K562 (cell line): ENCODE measurements around the gene RABGAP1L. TPM values are rescaled to one million over a fixed set of nuclear protein-coding genes. Genes with fewer than 3 reads are reported as not detected.

ENCODE experiments used
- ATAC-seq: fragments of 200-7000 bp; cut with Tn5 transposase; 3 replicates; pipeline ENCODE4 v1.9.1; 2020; ENCODE audit warnings: moderate library complexity
- BruUV-seq: library from RNA; stranded (reverse); fragments of 400-500 nt; replicated peaks from 2 replicates; lab custom pipeline; 2021; lab: Mats Ljungman, UMichigan
- CTCF ChIA-PET: fragments of 300-600 bp; formaldehyde crosslinking; extraction: SDS; loops from one replicate; lab custom pipeline; 2021; ENCODE audit warnings: low intra/inter-chr PET ratio; lab: Yijun Ruan, JAX
- POLR2A ChIA-PET: fragments of 300-600, 350-650 bp; sonication (Branson Sonifier 250); formaldehyde crosslinking; extraction: SDS; loops from one replicate; lab custom pipeline; 2021; ENCODE audit warnings: antibody characterized with exemption, inconsistent platforms; lab: Yijun Ruan, JAX
- DNase-seq, 4 experiments: peaks; one replicate each; pipeline versions ENCODE4 v3.0.0 to v3.0.0-alpha.2; 2011 to 2018; ENCODE audit warnings: low spot score in 3 of 4, mixed read lengths in 3 of 4; ENCODE audit errors: extremely low read depth in 1 of 4
- FAIRE-seq: peaks from 2 replicates; lab custom pipeline; 2011; peaks lifted over from hg19 to GRCh38; lab: Jason Lieb, UNC
- H2AFZ ChIP-seq: 2 replicates; pipeline ENCODE4 v1.6.0; 2011; ENCODE audit warnings: low read depth, low read length, control low read depth, inconsistent platforms
- H3K27ac ChIP-seq: fragments of 200-600 bp; 3 replicates; pipeline ENCODE4 v1.8.0; 2011; ENCODE audit warnings: low read depth, mild to moderate bottlenecking, control low read depth, inconsistent platforms, low read length, moderate library complexity, mixed read lengths; ENCODE audit errors: extremely low read depth
- H3K27me3 ChIP-seq, 2 experiments: fragments of 300-600 bp in 1 of 2; 2 replicates in 1 of 2; 3 replicates in 1 of 2; pipeline versions ENCODE4 v1.6.0 to v1.8.0; 2011; ENCODE audit warnings: inconsistent platforms in 2 of 2, low read length in 2 of 2, mild to moderate bottlenecking in 1 of 2, mixed read lengths in 1 of 2, moderate library complexity in 1 of 2; ENCODE audit not compliant: control insufficient read depth in 2 of 2, insufficient read depth in 2 of 2
- H3K36me3 ChIP-seq: fragments of 300-600 bp; 3 replicates; pipeline ENCODE4 v1.8.0; 2011; ENCODE audit warnings: mild to moderate bottlenecking, low read length, inconsistent platforms; ENCODE audit not compliant: control insufficient read depth, insufficient read depth
- H3K4me1 ChIP-seq, 2 experiments: fragments of 200-600 bp in 1 of 2; replicated peaks in 1 of 2; 2 replicates in 1 of 2; 3 replicates in 1 of 2; pipeline versions ENCODE4 v1.5.1 to v1.8.0; 2011; ENCODE audit warnings: inconsistent platforms in 2 of 2, low read length in 2 of 2, mild to moderate bottlenecking in 1 of 2, mixed read lengths in 1 of 2, moderate library complexity in 1 of 2; ENCODE audit not compliant: control insufficient read depth in 2 of 2, insufficient read depth in 2 of 2
- H3K4me2 ChIP-seq: 2 replicates; pipeline ENCODE4 v1.6.1; 2011; ENCODE audit warnings: low read length, control low read depth, inconsistent platforms, mixed read lengths; ENCODE audit not compliant: insufficient read depth
- H3K4me3 ChIP-seq: fragments of 200-600 bp; sonication (generic), shearing (Covaris generic); 2 replicates; pipeline ENCODE4 v1.5.1; 2016; ENCODE audit warnings: control low read depth, inconsistent platforms
- H3K79me2 ChIP-seq: fragments of 200-600 bp; 3 replicates; pipeline ENCODE4 v1.8.0; 2011; ENCODE audit warnings: low read length, inconsistent platforms; ENCODE audit not compliant: control insufficient read depth, insufficient read depth
- H3K9ac ChIP-seq, 2 experiments: 2 replicates each; pipeline versions ENCODE4 v1.6.0 to v1.6.1; 2011; ENCODE audit warnings: low read depth in 2 of 2, low read length in 2 of 2, control low read depth in 1 of 2, inconsistent platforms in 1 of 2, mild to moderate bottlenecking in 1 of 2, mixed read lengths in 1 of 2; ENCODE audit not compliant: insufficient read depth in 1 of 2
- H3K9me1 ChIP-seq: one replicate; pipeline ENCODE4 v1.6.0; 2011; ENCODE audit warnings: inconsistent platforms, mild to moderate bottlenecking, low read length, moderate library complexity; ENCODE audit not compliant: control insufficient read depth, insufficient read depth
- H3K9me3 ChIP-seq: replicated peaks from 2 replicates; pipeline ENCODE4 v1.5.1; 2011; ENCODE audit warnings: low read depth, low read length, inconsistent platforms; ENCODE audit not compliant: control insufficient read depth, insufficient read depth
- H4K20me1 ChIP-seq: replicated peaks from 2 replicates; pipeline ENCODE4 v1.6.1; 2011; ENCODE audit warnings: low read length, inconsistent platforms, mixed read lengths; ENCODE audit not compliant: control insufficient read depth, insufficient read depth
- CBFA2T3 ChIP-seq: fragments of 450-650 bp; IDR thresholded peaks from 2 replicates; pipeline ENCODE4 v1.6.1; 2017
- CHD4 ChIP-seq: fragments of 200-600 bp; sonication (generic); IDR thresholded peaks from 3 replicates; pipeline ENCODE4 v1.6.1; 2012; ENCODE audit warnings: low read depth, mild to moderate bottlenecking, mixed read lengths, low read length, inconsistent platforms; ENCODE audit not compliant: insufficient read depth, insufficient replicate concordance, poor library complexity, severe bottlenecking
- NCOA2 ChIP-seq, 2 experiments: fragments of 450-650 bp; IDR thresholded peaks; 2 replicates each; pipeline ENCODE4 v1.6.1; 2018; ENCODE audit warnings: mild to moderate bottlenecking in 2 of 2, moderate library complexity in 1 of 2; ENCODE audit not compliant: partially characterized antibody in 2 of 2
- SMAD3 ChIP-seq: fragments of 450-650 bp; formaldehyde crosslinking; conservative IDR thresholded peaks from 2 replicates; pipeline ENCODE4 v1.4.0; 2020; ENCODE audit warnings: mild to moderate bottlenecking
- SMARCA5 ChIP-seq: fragments of 450-650 bp; IDR thresholded peaks from 2 replicates; pipeline ENCODE4 v1.6.1; 2016
- TAL1 ChIP-seq: fragments of 450-650 bp; IDR thresholded peaks from 2 replicates; pipeline ENCODE4 v1.6.1; 2016; ENCODE audit warnings: mild to moderate bottlenecking
- TARDBP ChIP-seq: fragments of 450-650 bp; IDR thresholded peaks from 2 replicates; pipeline ENCODE4 v1.6.1; 2016
- ZNF316 ChIP-seq: fragments of 450-650 bp; IDR thresholded peaks from 2 replicates; pipeline ENCODE4 v1.6.1; 2016
- ZNF583 ChIP-seq: fragments of 250-450 bp; sonication (Bioruptor Pico); IDR thresholded peaks from 2 replicates; pipeline ENCODE4 v1.4.0; 2020
- ZNF778 ChIP-seq: fragments of 450-650 bp; formaldehyde crosslinking; IDR thresholded peaks from 2 replicates; pipeline ENCODE4 v1.4.0; 2020; ENCODE audit warnings: mild to moderate bottlenecking, moderate library complexity
- WGBS: fragments of 100-300 bp; shearing (Covaris generic); methylation state at CpG from one replicate; pipeline ENCODE4 v1.1.6; 2016; ENCODE audit warnings: low coverage, mixed read lengths; ENCODE audit not compliant: insufficient coverage; ENCODE audit errors: missing lambda C conversion rate; 5-methylcytosine and 5-hydroxymethylcytosine counted together
- in situ Hi-C: fragments of 300-500 bp; cut with MboI; formaldehyde crosslinking; loops from 4 replicates; pipeline ENCODE4 v1.15.0; 2018; ENCODE audit warnings: inconsistent platforms, mixed read lengths
- intact Hi-C: fragments of 100-400 bp; cut with micrococcal nuclease; formaldehyde crosslinking; loops from 2 replicates; pipeline ENCODE4 v1.14.2; 2022
- polyA plus RNA-seq, 8 experiments: library from polyadenylated mRNA; depleted of rRNA in 4 of 8; stranded (reverse) in 5 of 8; unstranded in 3 of 8; fragments of >200 nt; fragmentation: Nextera tagmentation in 2 of 8; fragmentation: Illumina TruSeq in 1 of 8; extraction: Ambion mirVana in 2 of 8; extraction: Trizol in 1 of 8; gene quantifications; 2 replicates each; pipeline versions ENCODE4 v1.2.1 to v1.2.3, GENCODE V29; 2011 to 2014; ENCODE audit warnings: inconsistent platforms in 1 of 8, missing spikeins in 1 of 8
- total RNA-seq, 7 experiments: library from RNA; depleted of rRNA in 6 of 7; stranded (reverse); fragments of >200 nt in 6 of 7; fragmentation: Illumina TruSeq in 2 of 7; extraction: Trizol in 2 of 7; gene quantifications; 2 replicates each; pipeline versions ENCODE4 v1.2.1 to v1.2.3, GENCODE V29; 2011 to 2021; ENCODE audit warnings: low replicate concordance in 1 of 7
- TF ChIP-seq, protein P1 (sequence below), 2 experiments: fragments of 450-650 bp; IDR thresholded peaks; 2 replicates each; pipeline ENCODE4 v1.6.1; 2016
- TF ChIP-seq, protein P2 (sequence below): IDR thresholded peaks from 2 replicates; pipeline ENCODE4 v1.6.1; 2012; ENCODE audit warnings: low read depth, low read length, improper control_type of control experiment, borderline replicate concordance
- TF ChIP-seq, protein P3 (sequence below): fragments of 450-650 bp; formaldehyde crosslinking; IDR thresholded peaks from 2 replicates; pipeline ENCODE4 v1.4.0; 2020; ENCODE audit warnings: mild to moderate bottlenecking, moderate library complexity
- TF ChIP-seq, protein P4 (sequence below), 3 experiments: fragments of 200-800 bp in 1 of 3; fragments of 250-450 bp in 1 of 3; fragments of 450-650 bp in 1 of 3; sonication (Bioruptor Pico) in 1 of 3; sonication (Bioruptor generic) in 1 of 3; formaldehyde crosslinking in 1 of 3; IDR thresholded peaks; 2 replicates each; pipeline versions ENCODE4 v1.6.1 to v1.8.0; 2016 to 2022; ENCODE audit warnings: mild to moderate bottlenecking in 2 of 3, missing genetic modification characterization in 2 of 3, missing compliant biosample characterization in 1 of 3, moderate library complexity in 1 of 3

The RABGAP1L gene
- total and polyA plus RNA-seq, 9 of the 15 experiments (the other 6 are each of a cell fraction or from before 2014, with no cell fraction given), result 16.5 to 44.9 (median 26.7) TPM

DNA sequence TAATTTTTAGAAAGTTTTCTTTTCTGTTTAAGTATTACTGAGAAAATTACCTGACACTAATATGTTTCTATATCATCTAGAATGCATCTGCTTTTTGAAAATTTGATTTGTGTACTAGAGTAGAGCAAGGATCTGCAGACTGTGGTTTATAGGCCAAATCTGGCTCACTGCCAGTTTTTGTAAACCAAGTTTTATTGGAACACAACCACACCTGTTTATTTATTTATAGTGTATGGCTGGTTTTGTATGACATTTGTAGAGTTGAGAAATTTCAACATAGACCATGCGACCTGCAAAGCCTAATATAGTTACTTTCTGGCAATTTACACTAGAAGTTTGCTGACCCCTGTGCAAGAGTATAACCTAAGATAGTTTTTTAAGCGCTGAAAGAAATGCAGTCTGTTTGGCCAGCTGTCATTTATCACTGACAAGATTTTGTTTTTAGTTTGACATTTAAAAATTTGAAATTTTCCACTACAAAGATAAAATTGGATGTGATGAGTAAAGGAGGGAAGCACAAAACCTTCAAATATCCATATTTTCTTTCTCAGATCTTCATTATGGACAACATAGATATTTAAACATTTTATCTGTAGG lies 804.3 kb downstream of the RABGAP1L start:
- Histone ChIP-seq H3K36me3 (no peaks in the 10 kb centered on the region), H4K20me1 (no peaks in the 10 kb centered on the region), H3K27me3 (no peaks in the 10 kb centered on the region), H3K9me1 (no peaks in the 10 kb centered on the region), H3K4me2 (no peak overlapping the region; the same call in 1 of the 2 replicates), H3K9me3 (no peaks in the 10 kb centered on the region), H3K27ac (peak overlapping the region; percentile 88; the same call in 2 of the 3 replicates), H3K9ac (peak overlapping the region in 1 of 2 experiments; percentile 64; a peak in 2 of 4 replicates), H3K4me1 (peaks cover 3 to 43% of the 10 kb centered on the region in 2 experiments; a peak in 4 of 5 replicates), H2AFZ (peak overlapping the region; percentile 78), H3K79me2 (peaks cover 4% of the 10 kb centered on the region; the same call in 1 of the 3 replicates), H3K4me3 (no peak overlapping the region)
- intact Hi-C loops (loop anchor here (2.0 kb wide), 1 partner anchor 35 kb away; the partner anchor contains the start of gene CACYBP), in situ Hi-C loops (no loop called here)
- no peak for ATAC-seq
- WGBS, result 7% methylated on average over 2 of the region's 2 CpGs
- BruUV-seq, result no TSS peak
- CTCF ChIA-PET, result no interaction called here
- FAIRE-seq, result no peak
- peak in 1 of 4 experiments; percentile 66 for DNase-seq
- POLR2A ChIA-PET, result interaction anchor here (0.6 to 1.6 kb wide), 9 partner anchors 9 to 36 kb away, joined by 3 to 6 read pairs (median 3); no protein-coding TSS in a partner anchor
- TF ChIP-seq, protein P1, sequence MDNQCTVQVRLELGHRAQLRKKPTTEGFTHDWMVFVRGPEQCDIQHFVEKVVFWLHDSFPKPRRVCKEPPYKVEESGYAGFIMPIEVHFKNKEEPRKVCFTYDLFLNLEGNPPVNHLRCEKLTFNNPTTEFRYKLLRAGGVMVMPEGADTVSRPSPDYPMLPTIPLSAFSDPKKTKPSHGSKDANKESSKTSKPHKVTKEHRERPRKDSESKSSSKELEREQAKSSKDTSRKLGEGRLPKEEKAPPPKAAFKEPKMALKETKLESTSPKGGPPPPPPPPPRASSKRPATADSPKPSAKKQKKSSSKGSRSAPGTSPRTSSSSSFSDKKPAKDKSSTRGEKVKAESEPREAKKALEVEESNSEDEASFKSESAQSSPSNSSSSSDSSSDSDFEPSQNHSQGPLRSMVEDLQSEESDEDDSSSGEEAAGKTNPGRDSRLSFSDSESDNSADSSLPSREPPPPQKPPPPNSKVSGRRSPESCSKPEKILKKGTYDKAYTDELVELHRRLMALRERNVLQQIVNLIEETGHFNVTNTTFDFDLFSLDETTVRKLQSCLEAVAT (IDR thresholded peaks at IDR 0.05), result no peak
- TF ChIP-seq CBFA2T3 (peak; percentile 12; the same call in 1 of the 2 replicates), TAL1 (no peak), CHD4 (no peak), SMAD3 (CRISPR knock-in tag) (no peak), ZNF778 (CRISPR knock-in tag) (no peak), ZNF316 (no peak), ZNF583 (no peak), SMARCA5 (no peak), TARDBP (no peak), NCOA2 (IDR thresholded peaks at IDR 0.05; ENCODE audit: partially characterized antibody in 2 of 2) (peak in 1 of 2 experiments; percentile 64)
- TF ChIP-seq, protein P2, sequence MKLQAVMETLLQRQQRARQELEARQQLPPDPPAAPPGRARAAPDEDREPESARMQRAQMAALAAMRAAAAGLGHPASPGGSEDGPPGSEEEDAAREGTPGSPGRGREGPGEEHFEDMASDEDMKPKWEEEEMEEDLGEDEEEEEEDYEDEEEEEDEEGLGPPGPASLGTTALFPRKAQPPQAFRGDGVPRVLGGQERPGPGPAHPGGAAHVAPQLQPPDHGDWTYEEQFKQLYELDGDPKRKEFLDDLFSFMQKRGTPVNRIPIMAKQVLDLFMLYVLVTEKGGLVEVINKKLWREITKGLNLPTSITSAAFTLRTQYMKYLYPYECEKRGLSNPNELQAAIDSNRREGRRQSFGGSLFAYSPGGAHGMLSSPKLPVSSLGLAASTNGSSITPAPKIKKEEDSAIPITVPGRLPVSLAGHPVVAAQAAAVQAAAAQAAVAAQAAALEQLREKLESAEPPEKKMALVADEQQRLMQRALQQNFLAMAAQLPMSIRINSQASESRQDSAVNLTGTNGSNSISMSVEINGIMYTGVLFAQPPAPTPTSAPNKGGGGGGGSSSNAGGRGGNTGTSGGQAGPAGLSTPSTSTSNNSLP, result no peak
- TF ChIP-seq, protein P3, sequence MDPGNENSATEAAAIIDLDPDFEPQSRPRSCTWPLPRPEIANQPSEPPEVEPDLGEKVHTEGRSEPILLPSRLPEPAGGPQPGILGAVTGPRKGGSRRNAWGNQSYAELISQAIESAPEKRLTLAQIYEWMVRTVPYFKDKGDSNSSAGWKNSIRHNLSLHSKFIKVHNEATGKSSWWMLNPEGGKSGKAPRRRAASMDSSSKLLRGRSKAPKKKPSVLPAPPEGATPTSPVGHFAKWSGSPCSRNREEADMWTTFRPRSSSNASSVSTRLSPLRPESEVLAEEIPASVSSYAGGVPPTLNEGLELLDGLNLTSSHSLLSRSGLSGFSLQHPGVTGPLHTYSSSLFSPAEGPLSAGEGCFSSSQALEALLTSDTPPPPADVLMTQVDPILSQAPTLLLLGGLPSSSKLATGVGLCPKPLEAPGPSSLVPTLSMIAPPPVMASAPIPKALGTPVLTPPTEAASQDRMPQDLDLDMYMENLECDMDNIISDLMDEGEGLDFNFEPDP, result no peak
- TF ChIP-seq, protein P4, sequence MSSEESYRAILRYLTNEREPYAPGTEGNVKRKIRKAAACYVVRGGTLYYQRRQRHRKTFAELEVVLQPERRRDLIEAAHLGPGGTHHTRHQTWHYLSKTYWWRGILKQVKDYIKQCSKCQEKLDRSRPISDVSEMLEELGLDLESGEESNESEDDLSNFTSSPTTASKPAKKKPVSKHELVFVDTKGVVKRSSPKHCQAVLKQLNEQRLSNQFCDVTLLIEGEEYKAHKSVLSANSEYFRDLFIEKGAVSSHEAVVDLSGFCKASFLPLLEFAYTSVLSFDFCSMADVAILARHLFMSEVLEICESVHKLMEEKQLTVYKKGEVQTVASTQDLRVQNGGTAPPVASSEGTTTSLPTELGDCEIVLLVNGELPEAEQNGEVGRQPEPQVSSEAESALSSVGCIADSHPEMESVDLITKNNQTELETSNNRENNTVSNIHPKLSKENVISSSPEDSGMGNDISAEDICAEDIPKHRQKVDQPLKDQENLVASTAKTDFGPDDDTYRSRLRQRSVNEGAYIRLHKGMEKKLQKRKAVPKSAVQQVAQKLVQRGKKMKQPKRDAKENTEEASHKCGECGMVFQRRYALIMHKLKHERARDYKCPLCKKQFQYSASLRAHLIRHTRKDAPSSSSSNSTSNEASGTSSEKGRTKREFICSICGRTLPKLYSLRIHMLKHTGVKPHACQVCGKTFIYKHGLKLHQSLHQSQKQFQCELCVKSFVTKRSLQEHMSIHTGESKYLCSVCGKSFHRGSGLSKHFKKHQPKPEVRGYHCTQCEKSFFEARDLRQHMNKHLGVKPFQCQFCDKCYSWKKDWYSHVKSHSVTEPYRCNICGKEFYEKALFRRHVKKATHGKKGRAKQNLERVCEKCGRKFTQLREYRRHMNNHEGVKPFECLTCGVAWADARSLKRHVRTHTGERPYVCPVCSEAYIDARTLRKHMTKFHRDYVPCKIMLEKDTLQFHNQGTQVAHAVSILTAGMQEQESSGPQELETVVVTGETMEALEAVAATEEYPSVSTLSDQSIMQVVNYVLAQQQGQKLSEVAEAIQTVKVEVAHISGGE (CRISPR knock-in tag; IDR thresholded peaks at IDR 0.05), result 0 out of 6 replicates have a peak, but pooled peaks of 1 of the 3 experiments have one; percentile 19
